ENCODE data around the gene TTBK2.

The TTBK2 gene

DNA sequence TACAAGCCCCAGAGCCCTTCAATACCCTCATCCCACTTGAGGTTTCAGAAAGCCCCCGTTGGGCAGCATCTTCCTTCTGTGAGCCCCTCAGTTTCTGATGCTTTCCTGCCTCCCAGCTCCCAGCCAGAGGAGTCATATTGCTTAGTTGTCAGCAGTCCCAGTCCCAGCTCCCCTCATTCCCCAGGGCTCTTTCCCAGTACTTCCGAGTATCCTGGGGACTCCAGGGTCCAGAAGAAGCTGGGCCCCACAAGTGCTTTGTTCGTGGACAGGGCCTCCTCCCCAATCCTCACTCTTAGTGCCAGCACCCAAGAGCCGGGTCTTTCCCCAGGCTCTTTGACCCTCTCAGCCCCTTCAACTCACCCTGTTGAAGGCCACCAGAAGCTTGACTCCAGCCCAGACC is 227.6 kb downstream of the TTBK2 start:
- no peak for DNase-seq (ENCODE audit: low spot score)

DNA sequence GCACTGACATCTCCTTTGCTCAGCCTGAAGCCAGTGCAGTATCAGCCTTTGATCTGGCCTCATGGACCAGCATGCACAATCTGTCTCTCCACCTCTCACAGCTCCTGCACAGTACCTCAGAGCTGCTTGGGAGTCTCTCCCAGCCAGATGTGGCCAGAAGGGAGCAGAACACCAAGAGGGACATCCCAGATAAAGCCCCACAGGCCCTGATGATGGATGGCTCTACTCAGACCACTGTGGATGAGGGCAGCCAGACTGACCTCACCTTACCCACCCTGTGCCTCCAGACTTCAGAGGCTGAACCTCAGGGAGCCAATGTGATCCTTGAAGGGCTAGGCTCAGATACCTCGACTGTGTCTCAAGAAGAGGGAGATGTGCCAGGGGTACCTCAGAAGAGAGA is 228.0 kb downstream of the TTBK2 start:
- no peak for DNase-seq (ENCODE audit: low spot score)

DNA sequence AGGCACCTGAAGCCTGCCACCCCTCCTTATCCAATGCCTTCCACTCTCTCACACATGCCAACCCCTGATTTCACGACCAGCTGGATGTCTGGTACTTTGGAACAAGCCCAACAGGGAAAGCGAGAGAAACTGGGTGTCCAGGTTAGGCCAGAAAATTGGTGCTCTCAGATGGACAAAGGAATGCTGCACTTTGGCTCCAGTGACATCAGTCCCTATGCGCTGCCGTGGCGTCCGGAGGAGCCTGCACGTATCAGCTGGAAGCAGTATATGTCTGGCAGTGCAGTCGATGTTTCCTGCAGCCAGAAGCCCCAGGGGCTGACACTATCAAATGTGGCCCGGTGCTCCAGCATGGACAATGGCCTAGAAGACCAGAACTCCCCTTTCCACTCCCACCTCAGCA is 228.8 kb downstream of the TTBK2 start:
- no peak for DNase-seq (ENCODE audit: low spot score)

DNA sequence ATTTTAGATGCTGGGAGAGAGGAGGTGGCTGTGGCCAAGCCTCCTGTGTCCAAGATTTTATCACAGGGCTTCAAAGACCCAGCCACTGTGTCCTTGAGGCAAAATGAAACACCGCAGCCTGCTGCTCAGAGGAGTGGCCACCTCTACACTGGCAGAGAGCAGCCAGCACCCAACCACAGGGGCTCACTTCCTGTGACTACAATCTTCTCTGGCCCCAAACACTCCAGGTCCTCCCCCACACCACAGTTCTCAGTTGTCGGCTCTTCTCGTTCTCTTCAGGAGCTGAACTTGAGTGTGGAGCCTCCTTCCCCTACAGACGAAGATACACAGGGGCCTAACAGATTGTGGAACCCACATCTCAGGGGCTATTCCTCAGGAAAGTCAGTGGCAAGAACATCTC is 229.3 kb downstream of the TTBK2 start:
- no peak for DNase-seq (ENCODE audit: low spot score)
